ENCODE results near the gene PARVA. TPM values are rescaled to one million over a fixed set of nuclear protein-coding genes. Genes with fewer than 3 reads are reported as not detected.

The PARVA gene
- total RNA-seq, 1 experiment from 2014 or later, result 59.9 TPM

DNA sequence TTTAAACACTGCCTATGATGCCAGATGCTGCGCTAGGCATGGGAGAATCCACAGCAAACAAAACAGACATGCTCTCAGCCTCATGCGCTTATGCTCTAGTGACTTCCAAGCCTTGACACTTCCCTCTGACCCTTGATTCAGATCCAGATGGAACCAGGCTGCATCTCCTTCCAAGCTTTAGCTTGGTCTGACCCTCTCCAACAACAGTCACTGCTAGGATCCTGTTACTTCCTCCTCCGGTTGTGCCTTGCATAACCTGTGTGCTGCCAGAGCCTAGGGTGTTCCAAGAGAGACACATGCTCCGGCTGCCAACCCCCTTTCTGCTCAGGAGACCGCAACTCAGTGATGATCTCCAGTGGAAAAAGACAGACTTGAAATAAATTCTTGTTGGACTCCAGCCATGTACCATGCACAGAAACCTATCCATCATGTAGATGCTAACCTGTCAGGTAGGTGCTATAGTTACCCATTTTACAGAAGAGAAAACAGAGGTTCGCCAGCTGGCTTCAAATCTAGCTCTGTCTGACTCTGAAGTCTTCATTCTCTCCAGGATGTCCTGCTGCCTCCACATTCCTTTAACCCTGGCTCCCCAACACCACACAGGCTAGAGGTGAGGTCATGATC lies 160.5 kb downstream of the PARVA start:
- no peak for DNase-seq (ENCODE audit: low read depth in 1 of 2, low spot score in 2 of 2)
- H3K27me3 ChIP-seq (replicated peaks), result no peaks in the 10 kb centered on the region
- H3K27ac ChIP-seq, result 0 out of 2 replicates have a peak overlapping the region, but pooled peaks have one; percentile 88
- no peaks in the 10 kb centered on the region for H3K9me3 ChIP-seq (replicated peaks)
- no peak overlapping the region for H3K4me3 ChIP-seq
- H3K4me1 ChIP-seq (replicated peaks), result peaks cover 42% of the 10 kb centered on the region
- H3K36me3 ChIP-seq, result peaks cover 3% of the 10 kb centered on the region; the same call in 1 of the 2 replicates

DNA sequence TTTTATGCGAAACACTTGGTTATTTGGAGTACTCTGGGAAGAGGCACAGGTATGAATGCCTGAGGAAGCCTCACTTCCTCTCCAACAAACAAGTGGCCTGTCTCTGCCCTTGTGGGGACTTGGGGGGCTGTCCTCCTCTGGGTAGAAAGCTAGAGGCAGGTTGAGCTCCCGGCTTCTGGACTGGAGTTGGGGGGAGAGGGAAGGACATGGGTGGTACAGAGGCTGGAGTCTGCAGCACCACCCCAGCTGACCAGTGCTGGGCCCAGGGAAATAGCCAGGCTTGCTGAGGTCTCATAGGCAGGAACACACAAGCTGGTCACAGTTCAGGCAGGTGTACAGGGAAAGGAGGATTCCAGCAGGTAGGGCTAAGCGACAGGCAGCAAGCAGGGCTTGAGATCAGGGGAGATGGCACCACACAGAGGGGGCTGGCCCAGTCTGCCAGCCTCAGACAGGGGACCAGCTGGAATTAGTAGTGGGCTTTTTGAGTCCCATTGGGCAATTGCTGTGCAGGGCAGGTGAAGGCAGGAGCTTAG lies 161.6 kb downstream of the PARVA start:
- no peaks in the 10 kb centered on the region for H3K36me3 ChIP-seq

DNA sequence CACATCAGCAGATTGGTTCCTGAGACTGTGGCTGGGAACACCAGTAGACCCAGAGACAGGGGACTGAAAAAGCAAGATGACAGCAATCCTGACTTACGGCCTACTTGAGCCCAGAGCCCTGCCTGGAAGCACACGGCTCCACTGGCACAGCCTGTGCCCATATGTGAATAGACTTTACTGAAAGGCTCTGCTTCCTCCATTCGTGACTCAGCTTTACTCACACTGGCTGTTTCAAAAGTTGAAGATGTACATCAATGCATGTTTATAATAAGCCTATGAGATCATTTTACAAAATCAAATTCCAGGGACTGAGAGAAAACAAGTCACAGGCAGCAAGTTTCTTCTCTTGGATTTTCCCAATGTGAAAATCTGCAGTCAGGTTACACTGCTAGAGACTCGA lies 162.2 kb downstream of the PARVA start:
- no peaks in the 10 kb centered on the region for H3K36me3 ChIP-seq
- peak overlapping the region; percentile 88 for H3K27ac ChIP-seq
- H3K27me3 ChIP-seq (replicated peaks), result no peaks in the 10 kb centered on the region
- no peaks in the 10 kb centered on the region for H3K9me3 ChIP-seq (replicated peaks)
- DNase-seq (ENCODE audit: low read depth in 1 of 2, low spot score in 2 of 2), result peak; percentile 80 to 84
- no peak overlapping the region for H3K4me3 ChIP-seq
- peaks cover 48% of the 10 kb centered on the region for H3K4me1 ChIP-seq (replicated peaks)

More for the DNA sequence above, 161.6 kb downstream of the PARVA start:
- Histone ChIP-seq H3K27ac (peak overlapping the region; percentile 88), H3K27me3 (replicated peaks) (no peaks in the 10 kb centered on the region), H3K4me1 (replicated peaks) (peaks cover 45% of the 10 kb centered on the region), H3K9me3 (replicated peaks) (no peaks in the 10 kb centered on the region), H3K4me3 (no peak overlapping the region)
- DNase-seq (ENCODE audit: low read depth in 1 of 2, low spot score in 2 of 2), result no peak

DNA sequence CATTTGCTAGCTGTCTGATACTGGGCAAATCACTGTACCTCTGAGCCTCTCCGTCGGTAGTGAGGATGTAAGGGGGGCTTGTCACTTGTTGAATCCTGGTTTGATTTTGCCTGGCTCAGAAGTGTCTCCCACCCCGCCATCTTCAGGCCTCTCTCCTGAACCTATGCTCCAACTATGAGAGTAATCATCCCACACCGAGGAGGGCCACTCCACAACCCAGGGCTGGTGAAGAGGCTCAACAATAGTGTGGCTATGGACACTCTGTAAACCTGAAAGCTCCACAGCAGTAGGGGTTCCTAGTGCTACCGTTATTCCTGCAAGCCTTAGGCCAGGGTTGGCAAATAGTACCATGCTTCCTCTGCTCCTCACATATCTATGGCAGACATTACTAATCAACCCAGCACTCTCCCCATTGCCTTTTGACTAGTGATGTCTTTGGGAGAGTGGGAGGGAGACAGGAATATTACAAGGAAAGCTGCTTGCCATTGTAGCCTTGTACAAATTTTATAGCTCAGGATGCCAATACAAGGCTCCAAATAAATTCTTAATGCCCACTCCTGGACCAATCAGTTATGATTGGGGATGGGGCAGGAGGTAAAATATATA lies 162.8 kb downstream of the PARVA start:
- H3K36me3 ChIP-seq, result no peaks in the 10 kb centered on the region
- H3K27ac ChIP-seq, result peak overlapping the region; percentile 88
- peak; percentile 39 to 56 for DNase-seq (ENCODE audit: low read depth in 1 of 2, low spot score in 2 of 2)
- no peak overlapping the region for H3K4me3 ChIP-seq
- peaks cover 48% of the 10 kb centered on the region for H3K4me1 ChIP-seq (replicated peaks)
- no peaks in the 10 kb centered on the region for H3K27me3 ChIP-seq (replicated peaks)
- H3K9me3 ChIP-seq (replicated peaks), result no peaks in the 10 kb centered on the region

DNA sequence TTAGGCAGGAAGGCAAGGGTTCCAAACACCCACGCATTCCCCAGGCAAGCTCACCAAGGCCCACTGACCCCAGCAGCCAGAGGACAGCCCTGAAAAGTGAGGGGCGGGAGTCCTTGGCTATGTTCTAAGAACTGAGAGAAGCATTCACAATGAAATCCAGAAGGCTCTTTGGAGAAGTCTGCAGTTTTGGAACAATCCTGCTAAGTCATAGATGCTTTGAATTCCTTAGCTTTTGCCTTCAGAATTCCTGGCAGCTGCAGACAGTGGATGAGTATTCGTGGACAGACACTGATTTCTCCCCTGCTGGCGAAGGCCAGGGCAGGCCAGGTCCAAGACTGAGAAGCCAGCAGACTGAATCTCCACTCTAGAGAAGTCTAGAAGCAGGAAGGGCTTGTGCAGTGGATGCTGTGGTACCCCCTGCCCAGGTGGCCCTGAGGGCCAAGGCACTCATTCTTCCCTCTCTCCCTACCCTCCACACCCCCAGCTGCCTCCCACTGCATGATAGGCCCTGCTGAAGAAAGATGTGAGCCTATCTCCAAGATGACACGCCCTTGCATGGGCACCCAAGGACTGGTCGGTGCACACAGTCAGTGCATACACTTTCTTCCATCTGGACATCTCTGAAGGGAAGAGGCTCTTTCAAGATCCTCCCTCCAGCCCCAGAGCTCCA lies 163.7 kb downstream of the PARVA start:
- H3K9me3 ChIP-seq (replicated peaks), result no peaks in the 10 kb centered on the region
- H3K27me3 ChIP-seq (replicated peaks), result no peaks in the 10 kb centered on the region
- peak overlapping the region; percentile 88 for H3K27ac ChIP-seq
- DNase-seq (ENCODE audit: low read depth in 1 of 2, low spot score in 2 of 2), result peak; percentile 78 to 80
- no peak overlapping the region for H3K4me3 ChIP-seq
- H3K4me1 ChIP-seq (replicated peaks), result peaks cover 48% of the 10 kb centered on the region
- H3K36me3 ChIP-seq, result no peaks in the 10 kb centered on the region

DNA sequence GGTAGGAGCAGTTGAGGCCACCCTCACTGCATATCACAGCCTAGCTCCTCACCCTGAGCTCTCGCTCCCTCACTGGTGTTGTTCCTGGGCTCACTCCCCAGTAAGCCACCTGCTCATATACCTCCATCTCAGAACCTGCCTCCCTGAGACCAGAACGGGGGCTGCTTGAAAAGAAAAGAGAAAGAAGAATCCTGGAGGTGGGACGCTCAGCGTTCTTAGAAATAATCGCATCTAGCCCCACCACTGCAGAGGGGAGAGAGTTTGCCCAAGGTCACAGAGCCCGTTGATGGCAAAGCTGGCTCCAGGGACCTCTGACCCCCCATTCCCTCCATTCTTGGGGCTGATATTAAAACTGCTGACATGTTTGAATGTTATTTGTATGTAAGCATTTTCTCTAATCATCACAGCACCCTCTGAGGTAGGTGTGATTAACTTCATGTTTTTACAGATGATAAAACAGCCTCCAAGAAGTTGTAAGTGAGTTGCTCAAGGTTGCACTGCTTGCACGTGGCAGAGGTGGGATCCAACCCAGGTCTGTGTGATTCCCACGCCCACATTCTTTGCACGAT lies 164.3 kb downstream of the PARVA start:
- peak in 1 of 2 experiments; percentile 24 for DNase-seq (ENCODE audit: low read depth in 1 of 2, low spot score in 2 of 2)
- Histone ChIP-seq H3K4me3 (no peak overlapping the region), H3K36me3 (no peaks in the 10 kb centered on the region), H3K9me3 (replicated peaks) (no peaks in the 10 kb centered on the region), H3K27ac (peak overlapping the region; percentile 88), H3K4me1 (replicated peaks) (peaks cover 48% of the 10 kb centered on the region), H3K27me3 (replicated peaks) (no peaks in the 10 kb centered on the region)

DNA sequence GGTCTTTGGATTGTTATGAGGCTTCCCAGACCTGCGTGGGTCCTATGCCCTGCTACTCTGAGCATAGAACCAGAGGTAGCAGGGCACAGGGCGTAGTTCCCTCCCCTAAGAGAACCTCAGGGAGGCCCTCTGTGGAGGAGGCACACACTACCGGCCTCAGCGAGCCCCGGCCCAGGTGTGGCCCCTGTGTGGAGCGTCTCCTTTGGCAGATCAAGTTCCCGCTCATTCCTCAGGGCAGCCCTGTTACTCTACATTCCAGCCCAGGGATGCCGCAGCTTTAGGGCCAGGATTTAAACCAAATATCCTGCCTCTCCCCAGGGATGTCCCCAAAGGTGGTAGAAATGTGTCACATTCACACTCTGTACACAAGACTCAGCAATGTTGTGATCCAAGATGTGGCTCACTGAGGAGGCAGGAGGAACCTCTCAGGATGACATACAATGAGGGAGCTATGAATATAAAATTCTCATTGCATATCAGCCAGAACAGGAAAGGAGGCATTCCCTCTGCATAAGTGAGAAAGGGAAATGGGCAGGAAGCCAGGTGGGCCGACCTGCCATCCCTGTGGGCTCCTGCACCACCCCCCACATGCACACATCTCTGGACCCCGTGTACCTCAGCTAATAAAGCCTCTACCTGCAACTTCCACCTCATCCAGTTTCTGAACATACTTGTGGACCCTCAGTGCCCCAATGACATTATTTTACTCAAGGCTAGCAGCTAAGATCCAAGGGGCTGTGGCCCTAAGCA lies 165.0 kb downstream of the PARVA start:
- Histone ChIP-seq H3K4me3 (no peak overlapping the region), H3K9me3 (replicated peaks) (no peaks in the 10 kb centered on the region), H3K36me3 (no peaks in the 10 kb centered on the region), H3K4me1 (replicated peaks) (peaks cover 48% of the 10 kb centered on the region), H3K27ac (no peak overlapping the region; the same call in 1 of the 2 replicates), H3K27me3 (replicated peaks) (no peaks in the 10 kb centered on the region)
- DNase-seq (ENCODE audit: low read depth in 1 of 2, low spot score in 2 of 2), result peak in 1 of 2 experiments; percentile 31

DNA sequence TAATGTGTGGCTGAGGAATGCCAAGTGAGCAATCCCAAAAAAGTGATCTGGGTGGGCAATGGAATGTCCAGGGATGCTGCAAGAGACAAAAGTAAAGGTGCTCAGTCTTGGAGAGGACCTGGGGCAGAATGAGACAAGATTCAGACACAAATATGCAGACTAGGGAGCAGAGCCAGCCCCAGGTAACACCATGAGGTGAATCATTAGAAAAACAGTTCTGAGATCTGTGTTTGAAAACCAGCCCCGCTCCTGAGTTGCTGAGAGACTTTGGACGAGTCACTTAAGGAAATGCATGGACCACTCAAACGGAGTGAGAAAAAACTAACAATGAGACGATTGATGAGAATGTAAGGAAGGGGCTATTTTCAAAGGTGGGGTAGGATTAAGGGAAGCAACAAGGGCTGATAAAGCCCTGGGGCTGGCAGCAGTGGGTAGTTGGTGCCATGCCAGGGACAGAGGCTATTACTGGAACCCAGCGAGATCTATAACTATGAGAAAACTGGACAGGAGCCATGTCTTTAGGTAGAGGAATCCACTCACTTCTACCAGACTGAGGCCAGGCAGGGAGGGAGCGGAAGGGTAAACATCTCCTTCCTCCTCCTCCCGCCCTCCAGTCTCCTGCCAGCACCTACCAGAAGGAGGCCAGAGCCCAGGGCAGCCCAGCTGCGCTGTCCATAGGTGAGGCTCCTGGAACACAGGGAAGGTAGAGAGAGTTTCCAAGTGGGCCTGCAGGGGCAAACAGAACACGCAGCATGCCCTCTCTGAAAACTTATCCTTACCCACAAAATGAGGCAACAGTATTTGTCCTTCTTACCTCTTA lies 166.4 kb downstream of the PARVA start:
- H3K27me3 ChIP-seq (replicated peaks), result no peaks in the 10 kb centered on the region
- no peak for DNase-seq (ENCODE audit: low read depth in 1 of 2, low spot score in 2 of 2)
- no peaks in the 10 kb centered on the region for H3K9me3 ChIP-seq (replicated peaks)
- H3K4me3 ChIP-seq, result no peak overlapping the region
- no peak overlapping the region for H3K27ac ChIP-seq
- H3K36me3 ChIP-seq, result no peaks in the 10 kb centered on the region
- peaks cover 43% of the 10 kb centered on the region for H3K4me1 ChIP-seq (replicated peaks)

DNA sequence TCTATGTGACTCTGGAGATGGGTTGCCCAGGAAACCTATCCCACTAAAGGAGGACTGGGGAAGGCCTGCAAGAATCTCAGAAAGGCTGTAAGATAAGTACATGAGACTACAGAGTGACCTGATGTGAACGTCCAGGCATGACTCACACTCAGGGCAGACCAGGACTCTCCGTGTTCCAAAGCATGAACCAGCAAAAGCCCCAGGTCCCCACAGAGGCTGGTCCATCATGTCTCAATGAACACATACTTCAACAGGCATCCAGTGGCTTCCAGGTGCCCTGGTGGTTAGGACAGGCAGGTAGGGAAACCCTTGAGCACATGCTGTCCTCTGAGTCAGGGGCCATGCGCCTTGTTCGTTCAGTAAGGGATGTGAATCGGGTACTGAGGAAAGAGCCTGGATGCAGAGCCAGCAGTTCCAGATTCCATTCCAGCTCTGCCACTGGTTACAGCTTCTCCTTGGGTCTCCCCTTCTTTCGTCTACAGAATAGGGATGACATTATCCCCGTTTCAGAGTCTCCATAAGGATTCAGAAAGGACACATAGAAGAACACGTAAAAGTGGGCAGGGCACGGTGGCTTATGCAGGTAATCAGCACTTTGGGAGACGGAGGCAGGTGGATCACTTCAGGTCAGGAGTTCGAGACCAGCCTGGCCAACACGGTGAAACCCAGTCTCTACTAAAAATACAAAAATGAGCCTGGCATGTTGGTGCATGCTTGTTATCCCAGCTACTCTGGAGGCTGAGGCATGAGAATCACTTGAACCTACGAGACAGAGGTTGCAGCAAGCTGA lies 167.8 kb downstream of the PARVA start:
- DNase-seq (ENCODE audit: low read depth in 1 of 2, low spot score in 2 of 2), result no peak
- no peaks in the 10 kb centered on the region for H3K9me3 ChIP-seq (replicated peaks)
- H3K36me3 ChIP-seq, result no peaks in the 10 kb centered on the region
- H3K27me3 ChIP-seq (replicated peaks), result no peaks in the 10 kb centered on the region
- peaks cover 33% of the 10 kb centered on the region for H3K4me1 ChIP-seq (replicated peaks)
- H3K4me3 ChIP-seq, result no peak overlapping the region
- no peak overlapping the region for H3K27ac ChIP-seq

DNA sequence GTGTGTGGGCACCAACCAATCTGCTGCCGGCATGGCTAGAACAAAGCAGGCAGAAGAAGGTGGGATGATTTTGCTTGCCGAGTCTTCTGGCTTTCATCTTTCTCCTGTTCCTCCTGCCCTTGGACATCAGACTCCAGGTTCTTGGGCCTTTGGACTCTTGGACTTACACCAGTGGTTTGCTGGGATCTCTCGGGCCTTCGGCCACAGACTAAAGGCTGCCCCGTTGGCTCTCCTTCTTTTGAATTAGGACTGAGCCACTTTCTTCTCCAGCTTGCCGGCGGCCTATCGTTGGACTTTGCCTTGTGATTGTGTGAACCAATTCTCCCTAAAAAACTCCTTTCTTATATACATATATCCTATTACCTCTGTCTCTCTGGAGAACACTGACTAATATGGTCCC lies 168.8 kb downstream of the PARVA start:
- Histone ChIP-seq H3K27me3 (replicated peaks) (no peaks in the 10 kb centered on the region), H3K36me3 (no peaks in the 10 kb centered on the region), H3K4me3 (no peak overlapping the region), H3K4me1 (replicated peaks) (peaks cover 24% of the 10 kb centered on the region), H3K27ac (no peak overlapping the region), H3K9me3 (replicated peaks) (no peaks in the 10 kb centered on the region)
- DNase-seq (ENCODE audit: low read depth in 1 of 2, low spot score in 2 of 2), result no peak

DNA sequence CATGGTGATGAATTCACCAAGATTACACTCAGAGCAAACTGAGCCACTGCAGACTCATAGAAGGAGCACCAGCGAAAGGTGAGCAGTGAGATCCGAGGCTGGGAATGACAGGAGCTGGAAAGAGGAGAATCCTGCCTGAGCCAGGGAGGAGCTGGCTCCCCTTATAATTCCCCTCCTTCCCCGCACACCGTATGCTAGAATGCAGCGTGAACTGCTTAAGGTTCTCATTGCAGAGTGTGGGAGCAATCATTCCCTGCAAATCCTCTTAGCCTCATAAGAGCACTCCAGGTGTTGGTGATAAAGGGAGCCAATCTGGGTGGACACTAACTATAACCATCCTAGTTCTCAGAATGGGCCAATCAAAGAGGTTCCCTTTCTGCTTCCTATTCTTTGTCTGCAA lies 169.3 kb downstream of the PARVA start:
- DNase-seq (ENCODE audit: low read depth in 1 of 2, low spot score in 2 of 2), result no peak
- H3K27ac ChIP-seq, result no peak overlapping the region
- H3K9me3 ChIP-seq (replicated peaks), result no peaks in the 10 kb centered on the region
- H3K4me3 ChIP-seq, result no peak overlapping the region
- H3K36me3 ChIP-seq, result no peaks in the 10 kb centered on the region
- peaks cover 19% of the 10 kb centered on the region for H3K4me1 ChIP-seq (replicated peaks)
- no peaks in the 10 kb centered on the region for H3K27me3 ChIP-seq (replicated peaks)

DNA sequence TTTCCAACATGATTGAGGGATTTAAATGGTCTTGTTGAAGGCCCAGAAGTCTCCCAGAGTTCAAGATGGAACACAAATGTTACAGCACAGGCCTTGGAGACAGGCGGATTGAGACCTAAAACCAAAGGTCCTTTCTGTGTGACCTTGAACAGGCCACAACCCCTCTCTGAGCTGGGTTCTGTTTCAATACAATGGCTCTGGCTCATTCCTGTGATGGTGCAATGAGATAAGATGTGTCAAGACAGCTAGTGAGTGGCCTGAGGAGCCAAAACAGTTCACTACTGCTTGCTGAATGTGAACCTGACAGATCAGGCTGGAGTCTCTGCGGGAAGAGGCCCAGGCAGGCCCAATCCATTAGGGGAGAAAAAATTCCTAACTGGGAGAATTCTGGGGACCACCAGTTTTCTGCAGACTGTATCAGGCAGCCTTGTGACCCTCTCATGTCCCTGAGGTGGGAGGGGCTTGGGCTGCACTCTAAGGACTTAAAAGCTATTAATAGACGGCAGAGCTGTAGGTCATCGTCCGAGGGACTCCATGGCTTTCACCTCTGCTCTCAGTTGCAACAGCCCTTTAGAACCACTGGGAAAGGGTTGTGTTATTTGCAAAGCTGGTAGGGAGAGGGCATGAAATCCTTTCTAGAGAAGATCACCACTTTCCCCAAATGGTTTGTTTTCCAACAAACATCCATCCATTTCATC lies 170.7 kb downstream of the PARVA start:
- Histone ChIP-seq H3K36me3 (no peaks in the 10 kb centered on the region), H3K27ac (no peak overlapping the region), H3K4me3 (no peak overlapping the region), H3K27me3 (replicated peaks) (no peaks in the 10 kb centered on the region), H3K9me3 (replicated peaks) (no peaks in the 10 kb centered on the region), H3K4me1 (replicated peaks) (0 out of 2 replicates have a peak, but pooled peaks cover 9% of the 10 kb centered on the region)
- DNase-seq (ENCODE audit: low read depth in 1 of 2, low spot score in 2 of 2), result no peak
